Suprapubic skin (tissue), 4 donors: ENCODE data around the gene JOSD1.

Experiments used
- CTCF ChIP-seq, 2 donors: fragments of 200-600 bp in 1 of 2; fragments of 450-650 bp in 1 of 2; sonication (generic) in 1 of 2; IDR thresholded peaks; one replicate each; pipeline ENCODE4 v1.5.1; 2016 to 2019; ENCODE audit warnings: antibody characterized with exemption in 2 of 2, mild to moderate bottlenecking in 1 of 2, moderate library complexity in 1 of 2
- EP300 ChIP-seq: sonication (generic); formaldehyde crosslinking; IDR thresholded peaks from one replicate; pipeline ENCODE4 v1.6.1; 2017; ENCODE audit warnings: antibody characterized with exemption
- POLR2A ChIP-seq, 2 donors: fragments of 450-650 bp; IDR thresholded peaks; one replicate each; pipeline ENCODE4 v1.6.1; 2017; ENCODE audit warnings: antibody characterized with exemption in 2 of 2, mild to moderate bottlenecking in 2 of 2, moderate library complexity in 2 of 2
- POLR2AphosphoS5 ChIP-seq, 3 donors: sonication (generic); formaldehyde crosslinking; IDR thresholded peaks; one replicate each; pipeline ENCODE4 v1.6.1; 2017; ENCODE audit warnings: antibody characterized with exemption in 3 of 3

DNA sequence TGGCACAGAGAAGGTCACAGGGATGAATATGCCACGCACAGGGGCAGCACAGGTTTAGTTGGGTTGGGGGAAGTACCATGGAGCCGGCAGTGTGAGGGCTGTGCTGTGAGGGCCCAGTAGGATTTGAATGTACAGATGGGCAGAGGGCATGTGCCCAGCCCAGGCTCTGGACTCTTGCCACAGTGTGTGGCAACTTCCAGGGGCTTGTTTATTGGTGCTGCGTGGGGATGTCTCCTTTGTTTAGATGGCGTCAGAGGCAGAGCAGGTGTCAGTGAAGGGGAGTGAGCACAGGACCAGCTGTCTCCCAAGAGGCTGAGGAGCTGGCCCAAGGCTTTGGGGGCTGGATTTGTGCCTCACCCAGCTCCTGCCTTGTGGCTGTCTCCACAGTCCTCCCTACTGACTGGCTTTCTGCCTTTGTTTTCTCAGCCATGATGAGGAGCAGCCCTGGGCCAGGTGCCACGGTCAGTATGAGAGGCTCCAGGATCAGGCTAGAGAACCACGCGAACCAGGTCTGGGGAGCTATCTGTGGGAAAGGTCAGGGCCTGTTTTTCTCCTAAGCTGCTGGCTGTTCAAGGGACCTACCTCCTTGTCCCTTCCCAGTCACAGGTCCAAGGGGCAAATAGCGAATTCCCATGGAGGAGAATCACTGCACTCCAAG is 33.1 kb upstream of the JOSD1 start:
- no peak for TF ChIP-seq CTCF (IDR thresholded peaks at IDR 0.05)
- no peak for TF ChIP-seq POLR2A (IDR thresholded peaks at IDR 0.05)
- TF ChIP-seq EP300: no peak
- no peak for TF ChIP-seq POLR2AphosphoS5 (IDR thresholded peaks at IDR 0.05)
